SK-N-SH treated with all-trans-retinoic acid at 6 μM for 48 hours (cell line): ENCODE measurements around the gene NAALADL2.

Experiments
- ATAC-seq: fragments of 200-7000 bp; cut with Tn5 transposase; 3 replicates; pipeline ENCODE4 v1.9.1; 2020; ENCODE audit warnings: mild to moderate bottlenecking, moderate library complexity
- ARNTL ChIP-seq: fragments of 450-650 bp; formaldehyde crosslinking; IDR thresholded peaks from 2 replicates; pipeline ENCODE4 v1.5.0; 2020; ENCODE audit warnings: low read depth, mild to moderate bottlenecking, moderate library complexity, borderline replicate concordance
- BACH2 ChIP-seq: fragments of 250-450 bp; sonication (Bioruptor Pico); IDR thresholded peaks from 2 replicates; pipeline ENCODE4 v1.9.0; 2021; ENCODE audit warnings: mild to moderate bottlenecking, borderline replicate concordance
- CSDC2 ChIP-seq: fragments of 250-450 bp; sonication (Bioruptor Pico); IDR thresholded peaks from 2 replicates; pipeline ENCODE4 v1.5.0; 2020; ENCODE audit warnings: mild to moderate bottlenecking, moderate library complexity
- CSRNP3 ChIP-seq: fragments of 250-450 bp; sonication (Bioruptor Pico); IDR thresholded peaks from 2 replicates; pipeline ENCODE4 v1.5.1; 2021; ENCODE audit warnings: mild to moderate bottlenecking, moderate library complexity
- ESRRG ChIP-seq: fragments of 250-450 bp; sonication (Bioruptor Pico); IDR thresholded peaks from 2 replicates; pipeline ENCODE4 v1.6.1; 2021; ENCODE audit warnings: mild to moderate bottlenecking
- GLIS3 ChIP-seq: fragments of 250-450 bp; sonication (Bioruptor Pico); IDR thresholded peaks from 2 replicates; pipeline ENCODE4 v1.5.0; 2020; ENCODE audit warnings: mild to moderate bottlenecking, moderate library complexity
- ISL1 ChIP-seq: fragments of 250-450 bp; sonication (Bioruptor Pico); IDR thresholded peaks from 2 replicates; pipeline ENCODE4 v2.1.2; 2022; ENCODE audit warnings: mild to moderate bottlenecking, moderate library complexity
- OSR1 ChIP-seq: fragments of 250-450 bp; sonication (Bioruptor Pico); IDR thresholded peaks from 2 replicates; pipeline ENCODE4 v1.8.0; 2022; ENCODE audit warnings: moderate library complexity, mild to moderate bottlenecking, inconsistent platforms
- POU6F1 ChIP-seq: fragments of 250-450 bp; sonication (Bioruptor Pico); IDR thresholded peaks from 2 replicates; pipeline ENCODE4 v1.8.0; 2021; ENCODE audit warnings: low read depth, mild to moderate bottlenecking, moderate library complexity, borderline replicate concordance
- PPARA ChIP-seq: fragments of 250-450 bp; sonication (Bioruptor Pico); IDR thresholded peaks from 2 replicates; pipeline ENCODE4 v1.5.0; 2020; ENCODE audit warnings: mild to moderate bottlenecking, borderline replicate concordance
- RARB ChIP-seq: fragments of 250-450 bp; sonication (Bioruptor Pico); IDR thresholded peaks from 2 replicates; pipeline ENCODE4 v1.8.0; 2021; ENCODE audit warnings: mild to moderate bottlenecking, moderate library complexity
- SNAI2 ChIP-seq: fragments of 250-450 bp; sonication (Bioruptor Pico); IDR thresholded peaks from 2 replicates; pipeline ENCODE4 v1.5.0; 2020; ENCODE audit warnings: mild to moderate bottlenecking, moderate library complexity
- TCF4 ChIP-seq: fragments of 250-450 bp; sonication (Bioruptor Pico); IDR thresholded peaks from 2 replicates; pipeline ENCODE4 v1.8.0; 2021; ENCODE audit warnings: mild to moderate bottlenecking, moderate library complexity, borderline replicate concordance
- TOX ChIP-seq: fragments of 250-450 bp; sonication (Bioruptor Pico); IDR thresholded peaks from 2 replicates; pipeline ENCODE4 v1.8.0; 2021; ENCODE audit warnings: mild to moderate bottlenecking, moderate library complexity, borderline replicate concordance
- ZC3H10 ChIP-seq: fragments of 250-450 bp; sonication (Bioruptor Pico); IDR thresholded peaks from 2 replicates; pipeline ENCODE4 v1.5.1; 2021; ENCODE audit warnings: mild to moderate bottlenecking, moderate library complexity
- ZFP3 ChIP-seq: fragments of 250-450 bp; sonication (Bioruptor Pico); IDR thresholded peaks from 2 replicates; pipeline ENCODE4 v1.5.0; 2020; ENCODE audit warnings: mild to moderate bottlenecking, moderate library complexity
- ZFP30 ChIP-seq: fragments of 450-650 bp; formaldehyde crosslinking; IDR thresholded peaks from 2 replicates; pipeline ENCODE4 v1.5.0; 2022; ENCODE audit warnings: mild to moderate bottlenecking, moderate library complexity
- ZNF565 ChIP-seq: fragments of 450-650 bp; formaldehyde crosslinking; conservative IDR thresholded peaks from 2 replicates; pipeline ENCODE4 v1.5.0; 2020; ENCODE audit warnings: low read depth, mild to moderate bottlenecking, moderate library complexity
- ZNF70 ChIP-seq: fragments of 450-650 bp; formaldehyde crosslinking; IDR thresholded peaks from 2 replicates; pipeline ENCODE4 v1.5.0; 2020; ENCODE audit warnings: mild to moderate bottlenecking, moderate library complexity
- ZNF8 ChIP-seq: fragments of 450-650 bp; formaldehyde crosslinking; IDR thresholded peaks from 2 replicates; pipeline ENCODE4 v1.5.0; 2020; ENCODE audit warnings: mild to moderate bottlenecking, moderate library complexity
- TF ChIP-seq, protein P1 (sequence below): fragments of 250-450 bp; sonication (Bioruptor Pico); IDR thresholded peaks from 2 replicates; pipeline ENCODE4 v1.5.1; 2020; ENCODE audit warnings: low read depth, mild to moderate bottlenecking, moderate library complexity

The NAALADL2 gene

DNA sequence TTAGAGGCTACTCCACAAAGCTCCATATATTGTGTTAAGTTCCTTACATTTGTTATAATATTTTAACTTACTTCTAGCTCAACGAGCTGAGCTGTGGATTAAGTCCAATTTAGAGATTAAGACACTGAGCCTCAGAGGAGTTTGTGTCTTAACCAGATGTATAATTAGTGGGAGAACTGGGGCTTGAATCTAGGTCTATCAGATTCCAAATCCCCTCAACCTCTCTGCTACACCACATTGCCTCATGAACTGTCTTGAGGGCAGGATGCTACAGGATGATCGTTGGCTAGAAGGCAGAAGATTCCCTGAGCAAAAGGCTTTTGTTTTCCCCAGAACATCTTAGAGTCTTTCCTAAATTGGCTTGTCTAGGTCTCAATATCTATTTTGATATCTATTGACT lies 890.8 kb downstream of the NAALADL2 start (continued):
- no peak for TF ChIP-seq POU6F1 (CRISPR knock-in tag)

DNA sequence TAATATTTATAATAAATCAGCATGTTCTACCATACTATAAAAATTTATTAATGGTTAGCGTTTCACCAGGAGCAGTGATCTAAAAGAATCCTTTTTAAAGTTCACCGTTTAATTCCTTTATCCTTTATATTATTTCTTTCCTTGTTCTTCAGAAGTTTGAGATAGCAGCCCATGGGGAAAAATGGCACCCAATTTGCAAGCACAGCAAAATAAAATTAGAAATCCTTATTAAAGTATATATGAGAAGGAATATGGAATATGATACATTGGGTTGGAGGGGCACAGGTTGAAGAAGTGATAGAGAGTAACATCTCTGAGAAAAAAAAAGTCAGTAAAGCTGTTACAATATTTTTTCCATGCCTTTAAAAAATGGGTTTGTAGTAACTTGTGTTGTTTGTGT lies 892.0 kb downstream of the NAALADL2 start:
- no peak for ATAC-seq
- TF ChIP-seq POU6F1 (CRISPR knock-in tag), result no peak
- no peak for TF ChIP-seq ZNF565 (CRISPR knock-in tag)
- no peak for TF ChIP-seq ISL1 (CRISPR knock-in tag)
- TF ChIP-seq ARNTL (CRISPR knock-in tag), result no peak
- no peak for TF ChIP-seq PPARA (CRISPR knock-in tag)
- TF ChIP-seq CSRNP3 (CRISPR knock-in tag), result no peak

DNA sequence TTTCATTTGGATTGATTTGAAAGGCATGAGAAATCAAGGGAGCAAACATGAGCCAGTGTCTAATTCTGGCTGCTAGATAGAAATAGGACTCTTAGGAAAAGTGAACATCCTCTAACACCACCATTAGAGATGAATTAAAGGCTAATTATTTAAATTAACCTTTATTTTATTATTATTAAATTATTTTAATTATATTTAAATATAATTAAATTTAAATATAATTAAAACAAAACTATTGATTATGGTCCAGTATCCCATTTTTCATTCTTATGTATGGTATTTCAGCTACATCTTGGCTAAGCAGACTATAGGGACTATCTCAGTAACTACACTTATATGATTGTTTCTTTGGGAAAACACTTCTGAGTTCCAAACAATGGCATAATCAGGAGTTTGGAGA lies 904.8 kb downstream of the NAALADL2 start:
- no peak for ATAC-seq
- TF ChIP-seq ZNF70 (CRISPR knock-in tag) (no peak), ZFP30 (CRISPR knock-in tag) (no peak), ESRRG (no peak)
- TF ChIP-seq, all 23 proteins: peak for 0

DNA sequence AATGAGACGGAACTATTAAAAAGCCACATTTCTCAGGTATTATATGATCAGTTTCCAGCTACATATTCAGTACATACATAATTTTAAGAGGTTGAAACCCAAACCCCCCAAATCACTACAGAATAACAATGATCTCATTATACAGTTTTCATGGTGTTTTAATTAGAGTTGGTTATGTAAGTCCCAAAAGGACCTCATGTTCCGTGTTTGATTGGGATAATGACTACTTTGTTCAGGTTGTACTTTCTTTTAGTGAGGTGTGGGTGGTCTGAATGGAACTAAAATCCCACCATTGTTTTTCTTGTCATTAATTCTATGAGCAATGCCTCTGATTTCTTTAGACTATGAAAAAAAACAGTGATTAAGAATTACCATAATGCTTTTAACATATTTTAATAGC lies 905.6 kb downstream of the NAALADL2 start:
- no peak for TF ChIP-seq GLIS3
- no peak for TF ChIP-seq POU6F1 (CRISPR knock-in tag)
- no peak for TF ChIP-seq ARNTL (CRISPR knock-in tag)
- no peak for TF ChIP-seq ZFP3 (CRISPR knock-in tag)
- no peak for TF ChIP-seq ZC3H10 (CRISPR knock-in tag)
- no peak for TF ChIP-seq SNAI2 (CRISPR knock-in tag)
- TF ChIP-seq OSR1 (CRISPR knock-in tag), result no peak
- no peak for TF ChIP-seq ISL1 (CRISPR knock-in tag)
- TF ChIP-seq TCF4, result no peak
- TF ChIP-seq ZFP30 (CRISPR knock-in tag), result no peak
- TF ChIP-seq ESRRG, result no peak
- no peak for TF ChIP-seq ZNF8 (CRISPR knock-in tag)
- no peak for TF ChIP-seq TOX (CRISPR knock-in tag)
- TF ChIP-seq ZNF70 (CRISPR knock-in tag), result no peak
- TF ChIP-seq BACH2 (CRISPR knock-in tag), result no peak
- no peak for TF ChIP-seq CSDC2
- TF ChIP-seq, protein P1, sequence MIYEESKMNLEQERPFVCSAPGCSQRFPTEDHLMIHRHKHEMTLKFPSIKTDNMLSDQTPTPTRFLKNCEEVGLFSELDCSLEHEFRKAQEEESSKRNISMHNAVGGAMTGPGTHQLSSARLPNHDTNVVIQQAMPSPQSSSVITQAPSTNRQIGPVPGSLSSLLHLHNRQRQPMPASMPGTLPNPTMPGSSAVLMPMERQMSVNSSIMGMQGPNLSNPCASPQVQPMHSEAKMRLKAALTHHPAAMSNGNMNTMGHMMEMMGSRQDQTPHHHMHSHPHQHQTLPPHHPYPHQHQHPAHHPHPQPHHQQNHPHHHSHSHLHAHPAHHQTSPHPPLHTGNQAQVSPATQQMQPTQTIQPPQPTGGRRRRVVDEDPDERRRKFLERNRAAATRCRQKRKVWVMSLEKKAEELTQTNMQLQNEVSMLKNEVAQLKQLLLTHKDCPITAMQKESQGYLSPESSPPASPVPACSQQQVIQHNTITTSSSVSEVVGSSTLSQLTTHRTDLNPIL (CRISPR knock-in tag), result no peak
- TF ChIP-seq RARB, result no peak
- no peak for TF ChIP-seq CSRNP3 (CRISPR knock-in tag)
- ATAC-seq, result no peak
